ENCODE data around the gene REC8. TPM values are rescaled to one million over a fixed set of nuclear protein-coding genes. Genes with fewer than 3 reads are reported as not detected.
A peak's percentile ranks its signal among the peaks of the same experiment; 100 is the strongest.

REC8 gene
- polyA plus RNA-seq, 3 donors = 47.5 to 51.6 (median 50.0) TPM

GRCh38 chr14:24156840-24157239, 15.0 kb upstream of the REC8 start:
- no peak for DNase-seq (ENCODE audit: low read depth in 3 of 3, low spot score in 2 of 3)

GRCh38 chr14:24157331-24157730, 14.5 kb upstream of the REC8 start:
- DNase-seq (ENCODE audit: low read depth in 3 of 3, low spot score in 2 of 3) = no peak

- no peak for DNase-seq (ENCODE audit: low read depth in 3 of 3, low spot score in 2 of 3)
Measured at GRCh38 chr14:24159777-24160498, 11.9 kb upstream of the REC8 start.

- no peak for DNase-seq (ENCODE audit: low read depth in 3 of 3, low spot score in 2 of 3)
Measured at GRCh38 chr14:24160499-24160849, 11.4 kb upstream of the REC8 start.

- peak; percentile 92 to 97 (median 94) for DNase-seq (ENCODE audit: low read depth in 3 of 3, low spot score in 2 of 3)
Measured at GRCh38 chr14:24160850-24161804, 10.8 kb upstream of the REC8 start, which contains the start of gene IRF9. Gene IRF9 (plus strand): TSS chr14:24161265. CDS start chr14:24162145, 880 bp downstream.

- no peak for DNase-seq (ENCODE audit: low read depth in 3 of 3, low spot score in 2 of 3)
Measured at GRCh38 chr14:24162093-24162492, 9.8 kb upstream of the REC8 start.

- no peak for DNase-seq (ENCODE audit: low read depth in 3 of 3, low spot score in 2 of 3)
Measured at GRCh38 chr14:24164518-24164991, 7.3 kb upstream of the REC8 start.

GRCh38 chr14:24165785-24166184, 6.1 kb upstream of the REC8 start:
- DNase-seq (ENCODE audit: low read depth in 3 of 3, low spot score in 2 of 3) = no peak

- DNase-seq (ENCODE audit: low read depth in 3 of 3, low spot score in 2 of 3) = no peak
Measured at GRCh38 chr14:24167469-24168114, 4.3 kb upstream of the REC8 start.

GRCh38 chr14:24172261-24172860, 481 bp downstream of the REC8 start:
- DNase-seq (ENCODE audit: low read depth in 3 of 3, low spot score in 2 of 3) = no peak

GRCh38 chr14:24172871-24173281, 996 bp downstream of the REC8 start:
- DNase-seq (ENCODE audit: low read depth in 3 of 3, low spot score in 2 of 3) = no peak

- no peak for DNase-seq (ENCODE audit: low read depth in 3 of 3, low spot score in 2 of 3)
Measured at GRCh38 chr14:24176599-24176998, 4.7 kb downstream of the REC8 start.

- no peak for DNase-seq (ENCODE audit: low read depth in 3 of 3, low spot score in 2 of 3)
Measured at GRCh38 chr14:24177041-24177825, 5.4 kb downstream of the REC8 start.

GRCh38 chr14:24177891-24178290, 6.0 kb downstream of the REC8 start:
- no peak for DNase-seq (ENCODE audit: low read depth in 3 of 3, low spot score in 2 of 3)

- no peak for DNase-seq (ENCODE audit: low read depth in 3 of 3, low spot score in 2 of 3)
Measured at GRCh38 chr14:24178399-24179178, 6.7 kb downstream of the REC8 start.

- no peak for DNase-seq (ENCODE audit: low read depth in 3 of 3, low spot score in 2 of 3)
Measured at GRCh38 chr14:24179294-24179960, 7.5 kb downstream of the REC8 start.

- DNase-seq (ENCODE audit: low read depth in 3 of 3, low spot score in 2 of 3) = no peak
Measured at GRCh38 chr14:24179961-24180796, 8.3 kb downstream of the REC8 start.

Measured in right renal cortex interstitium (tissue), 3 donors.